Stimulated activated CD8-positive, alpha-beta memory T cell treated with anti-CD3 and anti-CD28 coated beads, Interleukin-4, amount 100 ng/mL, for 1 hour (primary cell): ENCODE data around the gene CDH12.
"Not testable (repeated sequence)": the region's sequence is repeated elsewhere in the genome, so short reads cannot be mapped to it uniquely, and the experiment has no call there.

Experiments used
- DNase-seq, 2 donors: peaks; one replicate each; pipeline ENCODE4 v3.0.0-alpha.2; 2020; ENCODE audit warnings: low read depth in 2 of 2, low spot score in 1 of 2

CDH12 gene

GRCh38 chr5:22852807-22853660 lies at the start of gene CDH12:
CDH12 (minus strand) TSS chr5:22853344.
- no peak for DNase-seq

- DNase-seq = no peak
Measured at GRCh38 chr5:22901885-22902284, 48.7 kb upstream of the CDH12 start.

- no peak for DNase-seq
Measured at GRCh38 chr5:22900801-22901310, 47.7 kb upstream of the CDH12 start.

GRCh38 chr5:22899341-22899740 lies 46.2 kb upstream of the CDH12 start:
- DNase-seq = no peak

GRCh38 chr5:22896152-22896551 lies 43.0 kb upstream of the CDH12 start:
- DNase-seq = no peak

- no peak for DNase-seq
Measured at GRCh38 chr5:22892441-22892840, 39.3 kb upstream of the CDH12 start.

- no peak for DNase-seq
Measured at GRCh38 chr5:22889720-22890119, 36.6 kb upstream of the CDH12 start.

GRCh38 chr5:22887566-22887965 lies 34.4 kb upstream of the CDH12 start:
- no peak for DNase-seq

GRCh38 chr5:22858911-22859310 lies 5.8 kb upstream of the CDH12 start:
- DNase-seq = not testable (repeated sequence)

GRCh38 chr5:22855824-22856223 lies 2.7 kb upstream of the CDH12 start:
- no peak for DNase-seq

GRCh38 chr5:22850981-22851380 lies 2.2 kb downstream of the CDH12 start:
- DNase-seq = no peak

GRCh38 chr5:22846693-22847092 lies 6.5 kb downstream of the CDH12 start:
- no peak for DNase-seq

- DNase-seq = no peak
Measured at GRCh38 chr5:22844636-22845035, 8.5 kb downstream of the CDH12 start.

- DNase-seq = no peak
Measured at GRCh38 chr5:22844155-22844554, 9.0 kb downstream of the CDH12 start.

GRCh38 chr5:22842574-22842973 lies 10.6 kb downstream of the CDH12 start:
- no peak for DNase-seq

GRCh38 chr5:22837803-22838202 lies 15.3 kb downstream of the CDH12 start:
- no peak for DNase-seq

GRCh38 chr5:22835686-22836085 lies 17.5 kb downstream of the CDH12 start:
- DNase-seq = no peak

GRCh38 chr5:22793463-22793862 lies 59.7 kb downstream of the CDH12 start:
- no peak for DNase-seq

- DNase-seq = no peak
Measured at GRCh38 chr5:22787807-22788206, 65.3 kb downstream of the CDH12 start.

- DNase-seq = no peak
Measured at GRCh38 chr5:22787398-22787797, 65.7 kb downstream of the CDH12 start.

- no peak for DNase-seq
Measured at GRCh38 chr5:22780756-22781155, 72.4 kb downstream of the CDH12 start.

GRCh38 chr5:22779499-22779898 lies 73.6 kb downstream of the CDH12 start:
- no peak for DNase-seq

GRCh38 chr5:22776285-22776684 lies 76.9 kb downstream of the CDH12 start:
- DNase-seq = no peak
